ENCODE data around the gene SMIM24.
"Not testable (repeated sequence)": the region's sequence is repeated elsewhere in the genome, so short reads cannot be mapped to it uniquely, and the experiment has no call there.

Gene SMIM24

GRCh38 chr19:3480383-3481091 is at the start of gene SMIM24:
TSS of gene SMIM24 (minus strand) at chr19:3480525. CDS start at chr19:3480463, 62 bp downstream.
- no peak for DNase-seq (ENCODE audit: low read depth, low spot score)
- H3K27ac ChIP-seq, result no peak within 1 kb of the TSS

- H3K27ac ChIP-seq; DNase-seq (ENCODE audit: low read depth, low spot score): not testable (repeated sequence)
Observed at GRCh38 chr19:3529299-3529698, 49.0 kb upstream of the SMIM24 start.

GRCh38 chr19:3528539-3529211 is 48.4 kb upstream of the SMIM24 start:
- no peak overlapping the region for H3K27ac ChIP-seq
- DNase-seq (ENCODE audit: low read depth, low spot score), result no peak

GRCh38 chr19:3528080-3528479 is 47.8 kb upstream of the SMIM24 start:
- H3K27ac ChIP-seq, result no peak overlapping the region
- no peak for DNase-seq (ENCODE audit: low read depth, low spot score)

- no peak overlapping the region for H3K27ac ChIP-seq
- DNase-seq (ENCODE audit: low read depth, low spot score), result no peak
Observed at GRCh38 chr19:3527238-3527910, 47.0 kb upstream of the SMIM24 start.

GRCh38 chr19:3526507-3527237 is 46.3 kb upstream of the SMIM24 start:
- no peak overlapping the region for H3K27ac ChIP-seq
- no peak for DNase-seq (ENCODE audit: low read depth, low spot score)

GRCh38 chr19:3524904-3525451 is 44.7 kb upstream of the SMIM24 start:
- no peak overlapping the region for H3K27ac ChIP-seq
- no peak for DNase-seq (ENCODE audit: low read depth, low spot score)

GRCh38 chr19:3524078-3524842 is 43.9 kb upstream of the SMIM24 start:
- no peak for DNase-seq (ENCODE audit: low read depth, low spot score)
- no peak overlapping the region for H3K27ac ChIP-seq

GRCh38 chr19:3523361-3524077 is 43.2 kb upstream of the SMIM24 start:
- DNase-seq (ENCODE audit: low read depth, low spot score), result no peak
- H3K27ac ChIP-seq, result no peak overlapping the region

GRCh38 chr19:3522421-3523360 is 42.4 kb upstream of the SMIM24 start:
- DNase-seq (ENCODE audit: low read depth, low spot score), result no peak
- no peak overlapping the region for H3K27ac ChIP-seq

- DNase-seq (ENCODE audit: low read depth, low spot score), result peak; percentile 78
- peak overlapping the region; percentile 87 for H3K27ac ChIP-seq
Observed at GRCh38 chr19:3521104-3521445, 40.8 kb upstream of the SMIM24 start.

GRCh38 chr19:3520166-3521103 is 40.1 kb upstream of the SMIM24 start:
- DNase-seq (ENCODE audit: low read depth, low spot score), result peak; percentile 70
- peak overlapping the region; percentile 87 for H3K27ac ChIP-seq

- DNase-seq (ENCODE audit: low read depth, low spot score), result no peak
- no peak overlapping the region for H3K27ac ChIP-seq
Observed at GRCh38 chr19:3519126-3519525, 38.8 kb upstream of the SMIM24 start.

- no peak for DNase-seq (ENCODE audit: low read depth, low spot score)
- no peak overlapping the region for H3K27ac ChIP-seq
Observed at GRCh38 chr19:3518659-3519058, 38.3 kb upstream of the SMIM24 start.

- H3K27ac ChIP-seq, result no peak overlapping the region
- no peak for DNase-seq (ENCODE audit: low read depth, low spot score)
Observed at GRCh38 chr19:3518255-3518654, 37.9 kb upstream of the SMIM24 start.

- no peak for DNase-seq (ENCODE audit: low read depth, low spot score)
- H3K27ac ChIP-seq, result no peak overlapping the region
Observed at GRCh38 chr19:3517638-3518037, 37.3 kb upstream of the SMIM24 start.

- no peak for DNase-seq (ENCODE audit: low read depth, low spot score)
- no peak overlapping the region for H3K27ac ChIP-seq
Observed at GRCh38 chr19:3516675-3517207, 36.4 kb upstream of the SMIM24 start.
